Subcutaneous adipose tissue (tissue), 4 donors: ENCODE measurements around the gene VPS8. TPM values are rescaled to one million over a fixed set of nuclear protein-coding genes. Genes with fewer than 3 reads are reported as not detected.

ENCODE experiments used
- CTCF ChIP-seq: fragments of 450-650 bp; IDR thresholded peaks from one replicate; pipeline ENCODE4 v1.5.1; 2016; ENCODE audit warnings: low read depth, mild to moderate bottlenecking, control low read depth, antibody characterized with exemption, moderate library complexity
- total RNA-seq, 4 donors: library from RNA; depleted of rRNA; stranded (reverse); fragments of >200 nt; gene quantifications; one replicate each; pipeline ENCODE4 v1.1.0, GENCODE V29; 2016

VPS8 gene
- total RNA-seq, 4 donors from 2014 or later: 60.3 to 89.4 (median 66.2) TPM

GRCh38 chr3:185046603-185047002 lies 234.6 kb downstream of the VPS8 start:
- TF ChIP-seq CTCF: no peak

GRCh38 chr3:185049710-185050109 lies 237.7 kb downstream of the VPS8 start:
- TF ChIP-seq CTCF: no peak

- TF ChIP-seq CTCF: no peak
These were observed 239.8 kb downstream of the VPS8 start for GRCh38 chr3:185051801-185052200.

- no peak for TF ChIP-seq CTCF
These were observed 240.7 kb downstream of the VPS8 start for GRCh38 chr3:185052631-185053030.

- no peak for TF ChIP-seq CTCF
These were observed 244.9 kb downstream of the VPS8 start for GRCh38 chr3:185056908-185057307.

- TF ChIP-seq CTCF: no peak
These were observed 245.9 kb downstream of the VPS8 start for GRCh38 chr3:185057829-185058228.

- TF ChIP-seq CTCF: no peak
These were observed 246.8 kb downstream of the VPS8 start for GRCh38 chr3:185058796-185059195.
